GM06990 (cell line): ENCODE data around the gene NR4A2.
"Not testable (repeated sequence)": the region's sequence is repeated elsewhere in the genome, so short reads cannot be mapped to it uniquely, and the experiment has no call there.

Experiments
- DNase-seq: peaks from one replicate; pipeline ENCODE4 v3.0.0-alpha.2; 2011; ENCODE audit not compliant: insufficient read length; ENCODE audit errors: extremely low read depth
- H3K27me3 ChIP-seq: replicated peaks from 2 replicates; pipeline ENCODE4 v1.6.0; 2011; ENCODE audit warnings: low read length; ENCODE audit not compliant: control insufficient read depth, insufficient read depth
- H3K36me3 ChIP-seq: 2 replicates; pipeline ENCODE4 v1.5.1; 2011; ENCODE audit warnings: low read length; ENCODE audit not compliant: control insufficient read depth, insufficient read depth
- H3K4me3 ChIP-seq: replicated peaks from 2 replicates; pipeline ENCODE4 v1.5.1; 2011; ENCODE audit warnings: low read depth, mild to moderate bottlenecking, control low read depth, low read length
- CTCF ChIP-seq: IDR thresholded peaks from 2 replicates; pipeline ENCODE4 v1.5.1; 2011; ENCODE audit warnings: low read length, control low read depth, mild to moderate bottlenecking, inconsistent platforms; ENCODE audit not compliant: insufficient read depth, poor library complexity, severe bottlenecking

The NR4A2 gene

GRCh38 chr2:156300337-156300736 lies 32.2 kb downstream of the NR4A2 start:
- no peak for TF ChIP-seq CTCF
- no peaks in the 10 kb centered on the region; the same call in 1 of the 2 replicates for H3K27me3 ChIP-seq
- no peak overlapping the region for H3K4me3 ChIP-seq
- DNase-seq = no peak
- no peaks in the 10 kb centered on the region for H3K36me3 ChIP-seq

- no peak for TF ChIP-seq CTCF
- Histone ChIP-seq H3K27me3 (no peaks in the 10 kb centered on the region; the same call in 1 of the 2 replicates), H3K4me3 (no peak overlapping the region), H3K36me3 (no peaks in the 10 kb centered on the region)
- no peak for DNase-seq
Measured at GRCh38 chr2:156294945-156295580, 37.5 kb downstream of the NR4A2 start.

- not testable (repeated sequence) for H3K27me3 ChIP-seq, DNase-seq, H3K4me3 ChIP-seq, H3K36me3 ChIP-seq
Measured at GRCh38 chr2:156293382-156293781, 39.1 kb downstream of the NR4A2 start.

GRCh38 chr2:156279446-156280150 lies 52.9 kb downstream of the NR4A2 start:
- Histone ChIP-seq H3K4me3 (no peak overlapping the region), H3K36me3 (no peaks in the 10 kb centered on the region), H3K27me3 (no peaks in the 10 kb centered on the region)
- TF ChIP-seq CTCF = no peak
- no peak for DNase-seq
